Loucy (cell line): ENCODE data around the gene CTNNAL1.

Source experiments
- EZH2phosphoT487 ChIP-seq: fragments of 200-600 bp; IDR thresholded peaks from 2 replicates; pipeline ENCODE4 v1.6.1; 2018; ENCODE audit warnings: antibody characterized with exemption, mild to moderate bottlenecking, moderate library complexity, borderline replicate concordance
- TF ChIP-seq, protein P1 (sequence below): fragments of 200-600 bp; sonication (generic); conservative IDR thresholded peaks from 2 replicates; pipeline ENCODE4 v1.5.1; 2014; ENCODE audit warnings: mild to moderate bottlenecking, antibody characterized with exemption, low read length

DNA sequence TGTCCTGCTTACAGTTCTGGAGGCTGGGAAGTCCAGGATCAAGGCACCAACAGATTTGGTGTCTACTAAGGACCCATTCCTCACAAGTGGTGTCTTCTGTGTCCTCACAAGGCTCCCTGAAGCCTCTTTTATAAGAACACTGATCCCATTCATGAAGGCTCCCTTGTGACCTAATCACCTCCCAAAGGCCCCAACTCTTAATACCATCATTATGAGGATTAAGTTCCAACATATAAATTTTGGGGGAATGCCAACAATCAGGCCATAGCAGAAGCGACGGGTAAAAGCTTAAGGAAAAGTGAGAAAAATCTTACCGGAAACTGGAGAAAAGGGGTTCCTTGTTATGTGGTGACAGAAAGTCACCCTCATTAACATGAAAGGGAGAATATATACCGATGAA lies 11.2 kb downstream of the CTNNAL1 start:
- TF ChIP-seq, protein P1, sequence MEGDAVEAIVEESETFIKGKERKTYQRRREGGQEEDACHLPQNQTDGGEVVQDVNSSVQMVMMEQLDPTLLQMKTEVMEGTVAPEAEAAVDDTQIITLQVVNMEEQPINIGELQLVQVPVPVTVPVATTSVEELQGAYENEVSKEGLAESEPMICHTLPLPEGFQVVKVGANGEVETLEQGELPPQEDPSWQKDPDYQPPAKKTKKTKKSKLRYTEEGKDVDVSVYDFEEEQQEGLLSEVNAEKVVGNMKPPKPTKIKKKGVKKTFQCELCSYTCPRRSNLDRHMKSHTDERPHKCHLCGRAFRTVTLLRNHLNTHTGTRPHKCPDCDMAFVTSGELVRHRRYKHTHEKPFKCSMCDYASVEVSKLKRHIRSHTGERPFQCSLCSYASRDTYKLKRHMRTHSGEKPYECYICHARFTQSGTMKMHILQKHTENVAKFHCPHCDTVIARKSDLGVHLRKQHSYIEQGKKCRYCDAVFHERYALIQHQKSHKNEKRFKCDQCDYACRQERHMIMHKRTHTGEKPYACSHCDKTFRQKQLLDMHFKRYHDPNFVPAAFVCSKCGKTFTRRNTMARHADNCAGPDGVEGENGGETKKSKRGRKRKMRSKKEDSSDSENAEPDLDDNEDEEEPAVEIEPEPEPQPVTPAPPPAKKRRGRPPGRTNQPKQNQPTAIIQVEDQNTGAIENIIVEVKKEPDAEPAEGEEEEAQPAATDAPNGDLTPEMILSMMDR = no peak
- TF ChIP-seq EZH2phosphoT487 = no peak
